Neural cell (in vitro differentiated cells): ENCODE data around the gene DGKK.

Experiments used
- EZH2 ChIP-seq: fragments of 200-600, 300-800 bp; shearing (Covaris generic), sonication (generic); IDR thresholded peaks from 2 replicates; pipeline ENCODE4 v1.6.1; 2014; ENCODE audit warnings: antibody characterized with exemption, low read length, borderline replicate concordance, mild to moderate bottlenecking; ENCODE audit not compliant: insufficient read depth, poor library complexity, severe bottlenecking
- TAF1 ChIP-seq: IDR thresholded peaks from 2 replicates; pipeline ENCODE4 v1.6.1; 2012; ENCODE audit warnings: low read depth
- TF ChIP-seq, protein P1 (sequence below): IDR thresholded peaks from 2 replicates; pipeline ENCODE4 v1.6.1; 2012; ENCODE audit warnings: borderline replicate concordance
- TF ChIP-seq, protein P2 (sequence below): fragments of 450-650 bp; IDR thresholded peaks from 2 replicates; pipeline ENCODE4 v1.5.1; 2014; ENCODE audit warnings: antibody characterized with exemption, mild to moderate bottlenecking, moderate library complexity; ENCODE audit not compliant: poor library complexity, severe bottlenecking

DNA sequence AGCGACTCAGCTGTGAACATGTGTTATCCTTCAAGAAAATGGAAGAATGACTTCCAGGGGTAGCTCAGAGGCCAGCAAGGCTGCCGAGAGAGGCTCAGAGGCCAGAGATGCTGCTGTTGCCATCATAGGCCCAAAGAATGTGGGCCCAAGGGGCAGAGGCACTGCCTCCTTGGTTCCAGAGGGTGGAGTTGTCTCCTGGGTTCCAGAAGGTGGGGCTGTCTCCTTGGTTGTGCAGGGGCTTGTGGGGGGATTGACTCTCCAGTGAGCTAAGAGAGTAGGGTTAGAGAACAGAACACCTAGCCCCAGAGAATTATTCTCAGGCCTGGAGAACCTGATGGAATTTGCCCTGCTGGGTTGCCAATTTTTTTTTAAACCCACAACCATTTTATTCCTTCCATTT lies 62.6 kb downstream of the DGKK start:
- TF ChIP-seq, protein P1, sequence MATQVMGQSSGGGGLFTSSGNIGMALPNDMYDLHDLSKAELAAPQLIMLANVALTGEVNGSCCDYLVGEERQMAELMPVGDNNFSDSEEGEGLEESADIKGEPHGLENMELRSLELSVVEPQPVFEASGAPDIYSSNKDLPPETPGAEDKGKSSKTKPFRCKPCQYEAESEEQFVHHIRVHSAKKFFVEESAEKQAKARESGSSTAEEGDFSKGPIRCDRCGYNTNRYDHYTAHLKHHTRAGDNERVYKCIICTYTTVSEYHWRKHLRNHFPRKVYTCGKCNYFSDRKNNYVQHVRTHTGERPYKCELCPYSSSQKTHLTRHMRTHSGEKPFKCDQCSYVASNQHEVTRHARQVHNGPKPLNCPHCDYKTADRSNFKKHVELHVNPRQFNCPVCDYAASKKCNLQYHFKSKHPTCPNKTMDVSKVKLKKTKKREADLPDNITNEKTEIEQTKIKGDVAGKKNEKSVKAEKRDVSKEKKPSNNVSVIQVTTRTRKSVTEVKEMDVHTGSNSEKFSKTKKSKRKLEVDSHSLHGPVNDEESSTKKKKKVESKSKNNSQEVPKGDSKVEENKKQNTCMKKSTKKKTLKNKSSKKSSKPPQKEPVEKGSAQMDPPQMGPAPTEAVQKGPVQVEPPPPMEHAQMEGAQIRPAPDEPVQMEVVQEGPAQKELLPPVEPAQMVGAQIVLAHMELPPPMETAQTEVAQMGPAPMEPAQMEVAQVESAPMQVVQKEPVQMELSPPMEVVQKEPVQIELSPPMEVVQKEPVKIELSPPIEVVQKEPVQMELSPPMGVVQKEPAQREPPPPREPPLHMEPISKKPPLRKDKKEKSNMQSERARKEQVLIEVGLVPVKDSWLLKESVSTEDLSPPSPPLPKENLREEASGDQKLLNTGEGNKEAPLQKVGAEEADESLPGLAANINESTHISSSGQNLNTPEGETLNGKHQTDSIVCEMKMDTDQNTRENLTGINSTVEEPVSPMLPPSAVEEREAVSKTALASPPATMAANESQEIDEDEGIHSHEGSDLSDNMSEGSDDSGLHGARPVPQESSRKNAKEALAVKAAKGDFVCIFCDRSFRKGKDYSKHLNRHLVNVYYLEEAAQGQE = no peak
- TF ChIP-seq, protein P2, sequence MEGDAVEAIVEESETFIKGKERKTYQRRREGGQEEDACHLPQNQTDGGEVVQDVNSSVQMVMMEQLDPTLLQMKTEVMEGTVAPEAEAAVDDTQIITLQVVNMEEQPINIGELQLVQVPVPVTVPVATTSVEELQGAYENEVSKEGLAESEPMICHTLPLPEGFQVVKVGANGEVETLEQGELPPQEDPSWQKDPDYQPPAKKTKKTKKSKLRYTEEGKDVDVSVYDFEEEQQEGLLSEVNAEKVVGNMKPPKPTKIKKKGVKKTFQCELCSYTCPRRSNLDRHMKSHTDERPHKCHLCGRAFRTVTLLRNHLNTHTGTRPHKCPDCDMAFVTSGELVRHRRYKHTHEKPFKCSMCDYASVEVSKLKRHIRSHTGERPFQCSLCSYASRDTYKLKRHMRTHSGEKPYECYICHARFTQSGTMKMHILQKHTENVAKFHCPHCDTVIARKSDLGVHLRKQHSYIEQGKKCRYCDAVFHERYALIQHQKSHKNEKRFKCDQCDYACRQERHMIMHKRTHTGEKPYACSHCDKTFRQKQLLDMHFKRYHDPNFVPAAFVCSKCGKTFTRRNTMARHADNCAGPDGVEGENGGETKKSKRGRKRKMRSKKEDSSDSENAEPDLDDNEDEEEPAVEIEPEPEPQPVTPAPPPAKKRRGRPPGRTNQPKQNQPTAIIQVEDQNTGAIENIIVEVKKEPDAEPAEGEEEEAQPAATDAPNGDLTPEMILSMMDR = no peak
- no peak for TF ChIP-seq TAF1
- no peak for TF ChIP-seq EZH2
